Testis (tissue), 3 donors: ENCODE measurements around the gene PTPRD. TPM values are rescaled to one million over a fixed set of nuclear protein-coding genes. Genes with fewer than 3 reads are reported as not detected.

Experiments
- DNase-seq: peaks from one replicate; pipeline ENCODE4 v3.0.0-alpha.2; 2019
- H3K27ac ChIP-seq, 2 donors: fragments of 200-600 bp; sonication (generic); one replicate each; pipeline ENCODE4 v1.5.1; 2019
- H3K27me3 ChIP-seq: fragments of 200-600 bp; sonication (generic); one replicate; pipeline ENCODE4 v1.5.1; 2019
- H3K36me3 ChIP-seq: fragments of 200-600 bp; sonication (generic); one replicate; pipeline ENCODE4 v1.5.1; 2017; ENCODE audit warnings: low read depth; ENCODE audit errors: missing control alignments
- H3K4me1 ChIP-seq: fragments of 200-600 bp; sonication (generic); one replicate; pipeline ENCODE4 v1.5.1; 2019
- H3K4me3 ChIP-seq, 2 donors: fragments of 200-600 bp; sonication (generic); one replicate each; pipeline ENCODE4 v1.5.1; 2017 to 2019
- H3K9me3 ChIP-seq: fragments of 200-600 bp; sonication (generic); one replicate; pipeline ENCODE4 v1.5.1; 2017
- CTCF ChIP-seq, 3 experiments: fragments of 450-650 bp in 2 of 3; fragments of 200-600 bp in 1 of 3; sonication (generic) in 1 of 3; IDR thresholded peaks; one replicate each; pipeline ENCODE4 v1.5.1; 2016 to 2019; ENCODE audit warnings: antibody characterized with exemption in 3 of 3, mild to moderate bottlenecking in 2 of 3, moderate library complexity in 1 of 3
- POLR2A ChIP-seq: fragments of 450-650 bp; IDR thresholded peaks from one replicate; pipeline ENCODE4 v1.6.1; 2017; ENCODE audit warnings: antibody characterized with exemption, mild to moderate bottlenecking, moderate library complexity
- WGBS, 2 donors: methylation state at CpG; one replicate each; pipeline ENCODE4 v1.1.5; 2018; 5-methylcytosine and 5-hydroxymethylcytosine counted together
- intact Hi-C: fragments of 100-400 bp; cut with DNase I; formaldehyde crosslinking; loops from one replicate; pipeline ENCODE4 v1.15.1; 2023; ENCODE audit warnings: low total_unique reads
- polyA plus RNA-seq: library from polyadenylated mRNA; stranded (reverse); fragments of 350-450 nt; fragmentation: Illumina TruSeq; extraction: RNeasy Lipid Tissue Mini Kit (QIAGEN cat#74804); gene quantifications from one replicate; pipeline ENCODE4 v1.2.3, GENCODE V29; 2014; ENCODE audit warnings: low read depth, low replicate concordance; ENCODE audit not compliant: insufficient read depth
- total RNA-seq, 2 donors: library from RNA; depleted of rRNA; stranded (reverse); fragments of >200 nt; gene quantifications; one replicate each; pipeline ENCODE4 v1.2.3, GENCODE V29; 2016

PTPRD gene
- total and polyA plus RNA-seq, 3 donors from 2014 or later = 15.4 to 33.6 (median 32.5) TPM

- intact Hi-C loops = no loop called here
- TF ChIP-seq CTCF (IDR thresholded peaks at IDR 0.05) = no peak
- no peak for TF ChIP-seq POLR2A
- H3K27me3 ChIP-seq = no peaks in the 10 kb centered on the region
- no peak for DNase-seq
- 82 to 88% methylated on average over 3 of the region's 3 CpGs for WGBS, 2 donors
- no peaks in the 10 kb centered on the region for H3K9me3 ChIP-seq
- no peaks in the 10 kb centered on the region for H3K4me1 ChIP-seq
- H3K4me3 ChIP-seq = no peak overlapping the region
- no peak overlapping the region for H3K27ac ChIP-seq
- H3K36me3 ChIP-seq = no peaks in the 10 kb centered on the region
Observed at GRCh38 chr9:8685825-8686224, 1927.0 kb downstream of the PTPRD start.

GRCh38 chr9:8684978-8685708 is 1927.7 kb downstream of the PTPRD start:
- no peak for DNase-seq
- no peak overlapping the region for H3K27ac ChIP-seq
- no peaks in the 10 kb centered on the region for H3K27me3 ChIP-seq
- WGBS, 2 donors = 58 to 62% methylated on average over 4 of the region's 4 CpGs
- H3K9me3 ChIP-seq = no peaks in the 10 kb centered on the region
- TF ChIP-seq CTCF (IDR thresholded peaks at IDR 0.05) (no peak), POLR2A (no peak)
- intact Hi-C loops = no loop called here
- no peaks in the 10 kb centered on the region for H3K4me1 ChIP-seq
- no peak overlapping the region for H3K4me3 ChIP-seq
- H3K36me3 ChIP-seq = no peaks in the 10 kb centered on the region

GRCh38 chr9:8683496-8683895 is 1929.3 kb downstream of the PTPRD start:
- WGBS, 2 donors = 93 to 98% methylated on average over 7 of the region's 7 CpGs
- Histone ChIP-seq H3K4me1 (no peaks in the 10 kb centered on the region), H3K27me3 (no peaks in the 10 kb centered on the region), H3K27ac (no peak overlapping the region), H3K9me3 (no peaks in the 10 kb centered on the region), H3K36me3 (no peaks in the 10 kb centered on the region), H3K4me3 (no peak overlapping the region)
- DNase-seq = no peak
- no peak for TF ChIP-seq CTCF (IDR thresholded peaks at IDR 0.05)
- no peak for TF ChIP-seq POLR2A
- intact Hi-C loops = no loop called here

- WGBS, 2 donors = 68 to 76% methylated on average over 2 of the region's 2 CpGs
- no peak for DNase-seq
- no peak overlapping the region for H3K4me3 ChIP-seq
- H3K4me1 ChIP-seq = no peaks in the 10 kb centered on the region
- intact Hi-C loops = no loop called here
- H3K27me3 ChIP-seq = no peaks in the 10 kb centered on the region
- TF ChIP-seq POLR2A (no peak), CTCF (IDR thresholded peaks at IDR 0.05) (no peak)
- H3K27ac ChIP-seq = no peak overlapping the region
- H3K36me3 ChIP-seq = no peaks in the 10 kb centered on the region
- no peaks in the 10 kb centered on the region for H3K9me3 ChIP-seq
Observed at GRCh38 chr9:8680658-8681057, 1932.1 kb downstream of the PTPRD start.

- WGBS, 2 donors = 91% methylated on average over 3 of the region's 3 CpGs
- Histone ChIP-seq H3K9me3 (no peaks in the 10 kb centered on the region), H3K27ac (no peak overlapping the region), H3K4me1 (no peaks in the 10 kb centered on the region), H3K36me3 (no peaks in the 10 kb centered on the region), H3K4me3 (no peak overlapping the region), H3K27me3 (no peaks in the 10 kb centered on the region)
- no peak for TF ChIP-seq POLR2A
- no peak for TF ChIP-seq CTCF (IDR thresholded peaks at IDR 0.05)
- intact Hi-C loops = no loop called here
- DNase-seq = no peak
Observed at GRCh38 chr9:8680157-8680556, 1932.6 kb downstream of the PTPRD start.
